Measurements from ENCODE around the gene LRMDA. TPM values are rescaled to one million over a fixed set of nuclear protein-coding genes. Genes with fewer than 3 reads are reported as not detected.

LRMDA gene
- total RNA-seq, 2 donors from 2014 or later = 12.2 to 25.4 TPM

DNA sequence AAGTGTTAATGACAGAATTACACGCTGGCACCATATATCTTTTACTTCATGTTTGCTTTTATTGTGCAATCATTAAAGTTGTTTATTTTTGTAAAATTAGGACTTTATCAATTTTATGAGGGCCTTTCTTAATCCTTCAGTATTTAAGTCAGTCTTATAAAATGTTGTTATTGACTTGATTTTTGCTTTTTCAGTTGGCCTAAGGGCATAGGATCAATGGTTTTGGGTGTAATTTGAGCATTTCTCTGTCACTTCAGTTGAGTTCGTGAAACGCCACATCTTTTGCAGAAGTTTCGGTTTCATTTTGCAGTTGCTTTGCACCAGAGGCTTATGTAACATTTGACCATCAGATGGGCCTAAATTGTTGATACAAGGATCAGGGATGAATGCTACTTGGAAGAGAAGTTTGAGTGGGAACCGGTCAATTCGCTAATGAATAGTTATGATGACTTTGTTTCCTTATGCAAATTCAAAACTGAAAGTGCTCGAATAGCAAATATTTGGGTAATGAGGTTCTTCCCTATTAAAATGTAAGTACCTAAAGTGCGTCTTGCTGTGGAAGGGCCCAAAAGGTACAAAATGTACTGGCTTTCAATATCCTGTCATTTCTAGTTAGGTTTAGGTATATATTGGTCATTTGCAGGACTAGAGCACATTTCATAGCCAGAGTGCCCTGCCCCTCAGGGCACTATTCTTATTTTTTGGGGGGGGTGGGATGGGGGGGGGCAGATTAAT is 340.9 kb downstream of the LRMDA start:
- H3K27me3 ChIP-seq = no peaks in the 10 kb centered on the region
- peak overlapping the region; percentile 40 to 75 (median 74) for H3K27ac ChIP-seq
- intact Hi-C loops (cut with DNase I) = loop anchor here (10.0 kb wide), 1 partner anchor 358 kb away; no protein-coding TSS in a partner anchor
- H3K4me1 ChIP-seq = peaks cover 51% of the 10 kb centered on the region
- no peak for TF ChIP-seq POLR2A (IDR thresholded peaks at IDR 0.05)
- TF ChIP-seq, protein P1, sequence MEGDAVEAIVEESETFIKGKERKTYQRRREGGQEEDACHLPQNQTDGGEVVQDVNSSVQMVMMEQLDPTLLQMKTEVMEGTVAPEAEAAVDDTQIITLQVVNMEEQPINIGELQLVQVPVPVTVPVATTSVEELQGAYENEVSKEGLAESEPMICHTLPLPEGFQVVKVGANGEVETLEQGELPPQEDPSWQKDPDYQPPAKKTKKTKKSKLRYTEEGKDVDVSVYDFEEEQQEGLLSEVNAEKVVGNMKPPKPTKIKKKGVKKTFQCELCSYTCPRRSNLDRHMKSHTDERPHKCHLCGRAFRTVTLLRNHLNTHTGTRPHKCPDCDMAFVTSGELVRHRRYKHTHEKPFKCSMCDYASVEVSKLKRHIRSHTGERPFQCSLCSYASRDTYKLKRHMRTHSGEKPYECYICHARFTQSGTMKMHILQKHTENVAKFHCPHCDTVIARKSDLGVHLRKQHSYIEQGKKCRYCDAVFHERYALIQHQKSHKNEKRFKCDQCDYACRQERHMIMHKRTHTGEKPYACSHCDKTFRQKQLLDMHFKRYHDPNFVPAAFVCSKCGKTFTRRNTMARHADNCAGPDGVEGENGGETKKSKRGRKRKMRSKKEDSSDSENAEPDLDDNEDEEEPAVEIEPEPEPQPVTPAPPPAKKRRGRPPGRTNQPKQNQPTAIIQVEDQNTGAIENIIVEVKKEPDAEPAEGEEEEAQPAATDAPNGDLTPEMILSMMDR (IDR thresholded peaks at IDR 0.05) = no peak
- WGBS, 2 donors = 24 to 27% methylated on average over 8 of the region's 8 CpGs
- DNase-seq = peak in 1 of 4 donors; percentile 40
- no peak for ATAC-seq
- no peaks in the 10 kb centered on the region for H3K9me3 ChIP-seq
- no peak overlapping the region for H3K4me3 ChIP-seq
- no peaks in the 10 kb centered on the region for H3K36me3 ChIP-seq (replicated peaks in 1 of 2; ENCODE audit: insufficient read depth in 1 of 2, low read depth in 2 of 2)

DNA sequence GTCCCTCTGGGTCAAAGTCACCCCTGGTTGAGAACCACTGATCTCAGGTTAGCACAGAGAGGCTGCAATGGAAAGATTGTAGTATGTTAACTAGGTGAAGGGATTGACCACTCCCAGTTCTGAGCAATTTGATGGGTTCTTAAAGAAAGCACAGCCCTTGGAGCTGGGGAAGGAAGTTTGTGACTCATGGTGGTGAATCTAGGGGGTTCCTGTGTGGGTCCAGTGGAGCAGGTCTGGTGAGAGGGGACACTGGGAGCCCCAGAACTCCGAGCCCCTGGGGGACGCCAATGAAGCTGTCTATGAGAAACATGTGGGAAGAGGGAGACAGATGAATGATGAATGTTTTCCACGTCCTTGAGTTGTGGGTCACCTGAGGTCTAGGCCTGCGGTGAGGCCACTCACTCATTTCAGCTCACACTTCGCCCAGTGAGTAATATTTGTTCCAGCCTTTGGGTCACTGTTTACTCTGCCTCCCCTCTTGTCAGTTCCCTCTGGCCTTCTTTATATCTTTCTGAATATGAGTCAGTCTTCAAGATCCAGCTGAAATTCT is 341.9 kb downstream of the LRMDA start:
- Histone ChIP-seq H3K4me3 (no peak overlapping the region), H3K27me3 (no peaks in the 10 kb centered on the region), H3K27ac (peak overlapping the region; percentile 48 to 75 (median 74)), H3K36me3 (replicated peaks in 1 of 2; ENCODE audit: insufficient read depth in 1 of 2, low read depth in 2 of 2) (no peaks in the 10 kb centered on the region), H3K4me1 (peaks cover 59% of the 10 kb centered on the region), H3K9me3 (no peaks in the 10 kb centered on the region)
- peak; percentile 48 to 78 (median 62) for DNase-seq
- intact Hi-C loops (cut with DNase I) = loop anchor here (10.0 kb wide), 1 partner anchor 359 kb away; no protein-coding TSS in a partner anchor
- TF ChIP-seq, protein P1 (IDR thresholded peaks at IDR 0.05) = no peak
- no peak for TF ChIP-seq POLR2A (IDR thresholded peaks at IDR 0.05)
- ATAC-seq = peak; percentile 75
- WGBS, 2 donors = 28 to 33% methylated on average over 5 of the region's 5 CpGs

DNA sequence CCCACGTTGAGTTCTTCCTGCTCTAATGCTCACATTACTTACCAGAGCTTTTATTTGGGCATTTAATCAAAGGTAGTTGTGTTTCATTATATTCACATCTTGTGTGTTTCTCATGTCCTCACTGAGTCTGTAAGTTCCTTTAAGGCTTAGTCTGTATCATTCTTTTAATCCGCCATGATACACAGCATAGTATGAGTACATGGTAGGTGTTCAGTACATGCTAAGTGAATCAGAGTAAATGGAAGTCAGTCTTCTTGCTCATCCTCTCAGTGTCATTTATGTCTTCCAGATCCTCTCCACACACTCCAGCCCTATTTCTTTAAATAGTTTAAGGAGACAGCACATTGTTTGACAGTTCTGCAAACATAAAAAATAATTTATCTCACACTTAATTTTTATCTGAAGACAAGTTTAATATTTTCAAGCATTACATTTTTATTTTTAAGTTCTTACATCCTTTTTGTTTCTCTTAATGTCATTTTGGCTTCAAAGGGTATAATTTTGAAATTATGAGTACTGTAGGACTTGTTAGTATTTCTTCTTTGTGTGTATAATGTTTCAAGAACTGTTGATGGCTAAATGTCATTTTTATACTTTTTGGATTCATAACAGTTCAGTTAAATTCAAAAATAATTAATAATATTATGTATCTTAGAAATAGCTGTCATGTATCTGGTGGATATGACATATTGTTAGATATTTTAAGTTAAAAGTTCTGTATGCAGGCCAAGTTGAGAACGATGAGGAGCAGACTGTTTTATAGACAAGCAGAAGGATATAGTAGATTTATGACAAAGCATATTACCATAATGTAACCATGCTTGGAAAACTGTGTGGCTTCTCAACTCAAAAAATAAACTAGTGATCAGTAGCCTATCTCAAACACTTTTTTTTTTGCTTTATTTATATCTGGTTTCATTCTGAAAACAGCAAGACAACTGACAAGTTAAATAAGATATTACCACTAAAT is 342.7 kb downstream of the LRMDA start:
- Histone ChIP-seq H3K27me3 (no peaks in the 10 kb centered on the region), H3K27ac (peak overlapping the region; percentile 48 to 76 (median 74)), H3K36me3 (replicated peaks in 1 of 2; ENCODE audit: insufficient read depth in 1 of 2, low read depth in 2 of 2) (no peaks in the 10 kb centered on the region), H3K4me3 (no peak overlapping the region), H3K9me3 (no peaks in the 10 kb centered on the region), H3K4me1 (peaks cover 66% of the 10 kb centered on the region)
- TF ChIP-seq, protein P1 (IDR thresholded peaks at IDR 0.05) = no peak
- TF ChIP-seq POLR2A (IDR thresholded peaks at IDR 0.05) = no peak
- ATAC-seq (no peak), DNase-seq (no peak)
- intact Hi-C loops (cut with DNase I) = loop anchor here (10.0 kb wide), 1 partner anchor 359 kb away; no protein-coding TSS in a partner anchor
- WGBS, 2 donors = 49 to 51% methylated on average over 3 of the region's 3 CpGs

DNA sequence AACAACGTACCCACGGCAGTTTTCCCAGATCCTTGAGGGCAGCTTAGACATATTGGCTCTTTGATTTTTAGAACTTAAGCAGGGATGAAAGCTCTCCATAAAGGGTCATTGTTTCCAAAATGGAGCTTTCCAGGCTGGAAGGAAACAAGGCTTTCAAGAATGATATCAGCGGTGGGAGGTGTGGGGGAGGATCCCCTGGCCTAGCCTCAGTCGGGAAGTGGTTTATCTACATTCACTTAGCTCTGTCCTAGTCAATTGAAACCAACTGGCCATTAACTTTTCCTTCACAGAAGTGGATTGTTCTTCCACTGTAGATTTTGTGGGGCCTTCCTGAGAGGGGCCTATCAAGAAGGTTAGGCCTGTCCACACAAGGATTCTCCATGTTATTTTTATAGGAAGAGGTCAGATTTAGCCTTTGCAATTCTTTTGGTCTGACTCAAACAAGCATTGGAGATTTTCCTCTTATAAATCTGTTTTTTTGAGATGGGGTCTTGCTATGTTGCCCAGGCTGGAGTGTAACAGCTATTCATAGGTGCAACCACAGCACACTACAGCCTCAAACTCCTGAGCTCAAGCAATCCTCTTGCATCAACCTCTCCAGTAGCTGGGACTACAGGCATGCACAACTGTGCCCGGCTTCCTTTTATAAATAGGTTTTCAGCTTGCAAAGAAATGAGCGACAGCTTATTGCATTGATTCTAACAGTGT is 343.5 kb downstream of the LRMDA start:
- Histone ChIP-seq H3K9me3 (no peaks in the 10 kb centered on the region), H3K4me1 (peaks cover 67% of the 10 kb centered on the region), H3K27me3 (no peaks in the 10 kb centered on the region), H3K4me3 (no peak overlapping the region), H3K36me3 (replicated peaks in 1 of 2; ENCODE audit: insufficient read depth in 1 of 2, low read depth in 2 of 2) (no peaks in the 10 kb centered on the region), H3K27ac (peak overlapping the region in 3 of 4 donors; percentile 41 to 76 (median 72))
- intact Hi-C loops (cut with DNase I) = loop anchor here (10.0 kb wide), 1 partner anchor 360 kb away; no protein-coding TSS in a partner anchor
- TF ChIP-seq POLR2A (IDR thresholded peaks at IDR 0.05) = no peak
- TF ChIP-seq, protein P1 (IDR thresholded peaks at IDR 0.05) = no peak
- ATAC-seq = no peak
- no peak for DNase-seq
- 49 to 59% methylated on average over 6 of the region's 6 CpGs for WGBS, 2 donors

Measured in body of pancreas (tissue), 4 donors.